Amniotic epithelial cell (primary cell): ENCODE data around the gene TRAF1.
"Not testable (repeated sequence)": the region's sequence is repeated elsewhere in the genome, so short reads cannot be mapped to it uniquely, and the experiment has no call there.

Source experiments
- DNase-seq: peaks from one replicate; pipeline ENCODE4 v3.0.0-alpha.2; 2010; ENCODE audit warnings: low read depth

The TRAF1 gene

GRCh38 chr9:120926397-120926928 is at the start of gene TRAF1:
TRAF1 (minus strand) TSS chr9:120926796; CDS start chr9:120926075, 721 bp downstream.
- DNase-seq, result no peak

- no peak for DNase-seq
Measured at GRCh38 chr9:120974921-120975320, 48.3 kb upstream of the TRAF1 start.

- peak; percentile 56 for DNase-seq
Measured at GRCh38 chr9:120974181-120974580, 47.6 kb upstream of the TRAF1 start.

GRCh38 chr9:120971938-120972337 is 45.3 kb upstream of the TRAF1 start:
- DNase-seq, result no peak

GRCh38 chr9:120971471-120971870 is 44.9 kb upstream of the TRAF1 start:
- DNase-seq, result not testable (repeated sequence)

- DNase-seq, result no peak
Measured at GRCh38 chr9:120970244-120970643, 43.6 kb upstream of the TRAF1 start.

- no peak for DNase-seq
Measured at GRCh38 chr9:120966013-120966369, 39.4 kb upstream of the TRAF1 start.

- DNase-seq, result no peak
Measured at GRCh38 chr9:120965344-120966012, 38.9 kb upstream of the TRAF1 start.

GRCh38 chr9:120961936-120962335 is 35.3 kb upstream of the TRAF1 start:
- no peak for DNase-seq

- DNase-seq, result no peak
Measured at GRCh38 chr9:120960001-120960400, 33.4 kb upstream of the TRAF1 start.

GRCh38 chr9:120956862-120957261 is 30.3 kb upstream of the TRAF1 start:
- DNase-seq, result no peak

GRCh38 chr9:120951960-120952618 is 25.5 kb upstream of the TRAF1 start:
- DNase-seq, result no peak

GRCh38 chr9:120950421-120951388 is 24.1 kb upstream of the TRAF1 start:
- DNase-seq, result no peak

GRCh38 chr9:120949290-120949689 is 22.7 kb upstream of the TRAF1 start:
- DNase-seq, result no peak

GRCh38 chr9:120948824-120949223 is 22.2 kb upstream of the TRAF1 start:
- no peak for DNase-seq

- no peak for DNase-seq
Measured at GRCh38 chr9:120947222-120947621, 20.6 kb upstream of the TRAF1 start.

GRCh38 chr9:120946259-120946658 is 19.7 kb upstream of the TRAF1 start:
- DNase-seq, result peak; percentile 29

GRCh38 chr9:120944948-120945347 is 18.4 kb upstream of the TRAF1 start:
- DNase-seq, result no peak

GRCh38 chr9:120944434-120944843 is 17.8 kb upstream of the TRAF1 start:
- no peak for DNase-seq

- peak; percentile 19 for DNase-seq
Measured at GRCh38 chr9:120942186-120943001, 15.8 kb upstream of the TRAF1 start.

GRCh38 chr9:120941046-120941770 is 14.6 kb upstream of the TRAF1 start:
- peak; percentile 70 for DNase-seq
